ENCODE data around the gene ZNF385A.

DNA sequence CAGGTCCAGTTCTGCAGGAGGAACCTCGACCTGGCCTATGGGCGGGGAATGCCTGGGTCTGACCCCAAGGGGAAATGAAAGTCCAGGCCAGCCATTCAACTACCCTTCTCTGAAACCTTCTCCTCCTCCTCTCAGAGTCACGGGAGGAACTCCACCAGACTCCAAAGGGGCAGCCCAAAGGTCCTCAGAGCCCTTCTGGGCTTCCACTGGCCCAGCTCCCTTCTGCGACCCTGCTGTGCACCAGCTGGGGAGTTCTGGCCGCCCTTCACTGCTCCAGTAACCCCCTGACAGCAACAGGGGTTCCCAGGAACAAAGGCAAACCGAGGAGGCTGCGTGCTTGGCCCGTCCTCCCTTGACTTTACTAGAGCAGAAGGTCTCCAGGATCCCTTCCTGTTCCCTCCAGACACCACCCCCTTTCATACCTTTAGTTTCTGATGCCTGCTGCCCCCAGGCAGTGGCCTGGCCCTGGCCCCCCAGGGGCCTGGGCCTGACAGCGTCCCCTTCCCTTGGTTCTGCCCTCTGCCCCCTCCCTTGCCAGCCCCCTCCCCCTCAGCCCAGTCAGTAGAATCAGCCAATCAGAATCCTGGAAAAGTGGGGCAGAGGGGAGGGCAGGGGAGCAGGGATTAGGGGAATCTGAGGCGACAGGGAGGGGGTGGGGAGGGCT lies 850 bp upstream of the ZNF385A start:
- TF ChIP-seq, protein P1, sequence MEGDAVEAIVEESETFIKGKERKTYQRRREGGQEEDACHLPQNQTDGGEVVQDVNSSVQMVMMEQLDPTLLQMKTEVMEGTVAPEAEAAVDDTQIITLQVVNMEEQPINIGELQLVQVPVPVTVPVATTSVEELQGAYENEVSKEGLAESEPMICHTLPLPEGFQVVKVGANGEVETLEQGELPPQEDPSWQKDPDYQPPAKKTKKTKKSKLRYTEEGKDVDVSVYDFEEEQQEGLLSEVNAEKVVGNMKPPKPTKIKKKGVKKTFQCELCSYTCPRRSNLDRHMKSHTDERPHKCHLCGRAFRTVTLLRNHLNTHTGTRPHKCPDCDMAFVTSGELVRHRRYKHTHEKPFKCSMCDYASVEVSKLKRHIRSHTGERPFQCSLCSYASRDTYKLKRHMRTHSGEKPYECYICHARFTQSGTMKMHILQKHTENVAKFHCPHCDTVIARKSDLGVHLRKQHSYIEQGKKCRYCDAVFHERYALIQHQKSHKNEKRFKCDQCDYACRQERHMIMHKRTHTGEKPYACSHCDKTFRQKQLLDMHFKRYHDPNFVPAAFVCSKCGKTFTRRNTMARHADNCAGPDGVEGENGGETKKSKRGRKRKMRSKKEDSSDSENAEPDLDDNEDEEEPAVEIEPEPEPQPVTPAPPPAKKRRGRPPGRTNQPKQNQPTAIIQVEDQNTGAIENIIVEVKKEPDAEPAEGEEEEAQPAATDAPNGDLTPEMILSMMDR (IDR thresholded peaks at IDR 0.05; ENCODE audit: low read depth, low read length, poor library complexity, severe bottlenecking): no peak
- TF ChIP-seq EZH2phosphoT487 (IDR thresholded peaks at IDR 0.05; ENCODE audit: borderline replicate concordance, low read length): no peak

All from DOHH2 (cell line).